ENCODE measurements around the gene CCDC142.

CCDC142 gene

GRCh38 chr2:74529357-74530238 is 46.8 kb upstream of the CCDC142 start, which contains the start of the genes AUP1 and HTRA2:
Gene AUP1 (minus strand): TSS chr2:74529706. CDS start chr2:74529629, 77 bp downstream.
Gene HTRA2 (plus strand): TSS chr2:74529933. CDS start chr2:74530007, 74 bp downstream.
- DNase-seq (ENCODE audit: low spot score): peak; percentile 99
- Histone ChIP-seq H3K4me3 (ENCODE audit: severe bottlenecking) (peak within 1 kb of the TSS; percentile 87), H3K27ac (ENCODE audit: poor library complexity, severe bottlenecking) (peak within 1 kb of the TSS; percentile 57), H3K9me3 (ENCODE audit: severe bottlenecking) (no peaks in the 10 kb centered on the region), H3K36me3 (ENCODE audit: low read depth) (peaks cover 42% of the 10 kb centered on the region), H3K27me3 (ENCODE audit: insufficient read depth, poor library complexity, severe bottlenecking) (no peaks in the 10 kb centered on the region), H3K4me1 (ENCODE audit: insufficient read depth, poor library complexity, severe bottlenecking) (peaks cover 2% of the 10 kb centered on the region)
- peak; percentile 94 for ATAC-seq (ENCODE audit: low read depth)
- TF ChIP-seq, protein P1, sequence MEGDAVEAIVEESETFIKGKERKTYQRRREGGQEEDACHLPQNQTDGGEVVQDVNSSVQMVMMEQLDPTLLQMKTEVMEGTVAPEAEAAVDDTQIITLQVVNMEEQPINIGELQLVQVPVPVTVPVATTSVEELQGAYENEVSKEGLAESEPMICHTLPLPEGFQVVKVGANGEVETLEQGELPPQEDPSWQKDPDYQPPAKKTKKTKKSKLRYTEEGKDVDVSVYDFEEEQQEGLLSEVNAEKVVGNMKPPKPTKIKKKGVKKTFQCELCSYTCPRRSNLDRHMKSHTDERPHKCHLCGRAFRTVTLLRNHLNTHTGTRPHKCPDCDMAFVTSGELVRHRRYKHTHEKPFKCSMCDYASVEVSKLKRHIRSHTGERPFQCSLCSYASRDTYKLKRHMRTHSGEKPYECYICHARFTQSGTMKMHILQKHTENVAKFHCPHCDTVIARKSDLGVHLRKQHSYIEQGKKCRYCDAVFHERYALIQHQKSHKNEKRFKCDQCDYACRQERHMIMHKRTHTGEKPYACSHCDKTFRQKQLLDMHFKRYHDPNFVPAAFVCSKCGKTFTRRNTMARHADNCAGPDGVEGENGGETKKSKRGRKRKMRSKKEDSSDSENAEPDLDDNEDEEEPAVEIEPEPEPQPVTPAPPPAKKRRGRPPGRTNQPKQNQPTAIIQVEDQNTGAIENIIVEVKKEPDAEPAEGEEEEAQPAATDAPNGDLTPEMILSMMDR (IDR thresholded peaks at IDR 0.05; ENCODE audit: poor library complexity, severe bottlenecking): no peak

- Histone ChIP-seq H3K4me3 (ENCODE audit: severe bottlenecking) (peak overlapping the region; percentile 87), H3K27me3 (ENCODE audit: insufficient read depth, poor library complexity, severe bottlenecking) (no peaks in the 10 kb centered on the region), H3K36me3 (ENCODE audit: low read depth) (peaks cover 42% of the 10 kb centered on the region), H3K4me1 (ENCODE audit: insufficient read depth, poor library complexity, severe bottlenecking) (peaks cover 2% of the 10 kb centered on the region), H3K27ac (ENCODE audit: poor library complexity, severe bottlenecking) (peak overlapping the region; percentile 57), H3K9me3 (ENCODE audit: severe bottlenecking) (no peaks in the 10 kb centered on the region)
- ATAC-seq (ENCODE audit: low read depth): no peak
- TF ChIP-seq, protein P1 (IDR thresholded peaks at IDR 0.05; ENCODE audit: poor library complexity, severe bottlenecking): no peak
- no peak for DNase-seq (ENCODE audit: low spot score)
These were observed 46.0 kb upstream of the CCDC142 start for GRCh38 chr2:74528600-74529356.

DNA sequence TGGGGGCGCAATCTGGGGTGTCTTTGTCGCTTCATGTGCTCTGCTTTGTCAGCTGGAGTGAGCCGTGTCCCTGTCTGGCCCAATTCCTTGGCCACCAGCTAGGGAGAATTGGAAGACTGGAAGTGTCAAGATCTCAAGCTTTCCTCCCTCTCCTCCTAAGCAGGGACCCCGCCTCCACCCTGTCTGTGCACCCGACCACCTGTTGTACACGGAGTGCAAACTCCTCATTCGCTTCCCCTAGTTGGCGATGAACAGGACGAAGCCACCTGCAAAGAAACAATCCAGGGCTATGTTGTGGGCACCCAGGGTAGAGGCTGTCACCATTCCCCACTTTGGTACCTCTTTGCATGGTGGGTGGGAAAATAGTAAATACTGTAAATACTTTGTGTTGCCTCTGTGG is 44.9 kb upstream of the CCDC142 start:
- no peak overlapping the region for H3K27ac ChIP-seq (ENCODE audit: poor library complexity, severe bottlenecking)
- no peaks in the 10 kb centered on the region for H3K9me3 ChIP-seq (ENCODE audit: severe bottlenecking)
- DNase-seq (ENCODE audit: low spot score): no peak
- TF ChIP-seq, protein P1 (IDR thresholded peaks at IDR 0.05; ENCODE audit: poor library complexity, severe bottlenecking): no peak
- peaks cover 2% of the 10 kb centered on the region for H3K4me1 ChIP-seq (ENCODE audit: insufficient read depth, poor library complexity, severe bottlenecking)
- no peaks in the 10 kb centered on the region for H3K27me3 ChIP-seq (ENCODE audit: insufficient read depth, poor library complexity, severe bottlenecking)
- no peak for ATAC-seq (ENCODE audit: low read depth)
- H3K4me3 ChIP-seq (ENCODE audit: severe bottlenecking): no peak overlapping the region
- H3K36me3 ChIP-seq (ENCODE audit: low read depth): peaks cover 40% of the 10 kb centered on the region

- Histone ChIP-seq H3K4me3 (ENCODE audit: severe bottlenecking) (no peak overlapping the region), H3K27me3 (ENCODE audit: insufficient read depth, poor library complexity, severe bottlenecking) (no peaks in the 10 kb centered on the region), H3K27ac (ENCODE audit: poor library complexity, severe bottlenecking) (no peak overlapping the region), H3K36me3 (ENCODE audit: low read depth) (peaks cover 31% of the 10 kb centered on the region), H3K9me3 (ENCODE audit: severe bottlenecking) (no peaks in the 10 kb centered on the region), H3K4me1 (ENCODE audit: insufficient read depth, poor library complexity, severe bottlenecking) (peaks cover 2% of the 10 kb centered on the region)
- TF ChIP-seq, protein P1 (IDR thresholded peaks at IDR 0.05; ENCODE audit: poor library complexity, severe bottlenecking): no peak
- DNase-seq (ENCODE audit: low spot score) (no peak), ATAC-seq (ENCODE audit: low read depth) (no peak)
These were observed 43.9 kb upstream of the CCDC142 start for GRCh38 chr2:74526649-74527230.
